ENCODE measurements around the gene AFG1L.
"Not testable (repeated sequence)": the region's sequence is repeated elsewhere in the genome, so short reads cannot be mapped to it uniquely, and the experiment has no call there.

AFG1L gene

GRCh38 chr6:108560463-108561308, 265.8 kb downstream of the AFG1L start, which contains the start of gene FOXO3:
Gene FOXO3, plus strand, starts transcription at chr6:108560917. Its CDS starts 292 bp downstream, at chr6:108561209.
- peak within 1 kb of the TSS; percentile 68 for H3K27ac Mint-ChIP-seq
- no peaks in the 10 kb centered on the region for H3K27me3 Mint-ChIP-seq
- H3K9me3 Mint-ChIP-seq (ENCODE audit: low read depth) = no peaks in the 10 kb centered on the region
- peak within 1 kb of the TSS; percentile 87 for H3K4me3 Mint-ChIP-seq
- no peaks in the 10 kb centered on the region for H3K36me3 Mint-ChIP-seq
- H3K4me1 Mint-ChIP-seq (ENCODE audit: low read depth) = peaks cover 39% of the 10 kb centered on the region

GRCh38 chr6:108561309-108561647, 266.4 kb downstream of the AFG1L start:
- H3K9me3 Mint-ChIP-seq (ENCODE audit: low read depth); H3K27ac Mint-ChIP-seq; H3K27me3 Mint-ChIP-seq; H3K36me3 Mint-ChIP-seq; H3K4me3 Mint-ChIP-seq: not testable (repeated sequence)
- H3K4me1 Mint-ChIP-seq (ENCODE audit: low read depth) = peaks cover 45% of the 10 kb centered on the region

GRCh38 chr6:108561742-108562502, 267.1 kb downstream of the AFG1L start:
- Mint-ChIP-seq H3K4me1 (ENCODE audit: low read depth) (peaks cover 51% of the 10 kb centered on the region), H3K4me3 (peak overlapping the region; percentile 76), H3K36me3 (no peaks in the 10 kb centered on the region)

GRCh38 chr6:108562503-108562993, 267.7 kb downstream of the AFG1L start:
- Mint-ChIP-seq H3K4me1 (ENCODE audit: low read depth) (peaks cover 57% of the 10 kb centered on the region), H3K27ac (peak overlapping the region; percentile 77), H3K36me3 (peaks cover 3% of the 10 kb centered on the region), H3K27me3 (no peaks in the 10 kb centered on the region), H3K9me3 (ENCODE audit: low read depth) (no peaks in the 10 kb centered on the region), H3K4me3 (peak overlapping the region; percentile 76)

More at GRCh38 chr6:108561742-108562502, 267.1 kb downstream of the AFG1L start:
- peak overlapping the region; percentile 77 for H3K27ac Mint-ChIP-seq
- no peaks in the 10 kb centered on the region for H3K27me3 Mint-ChIP-seq
- H3K9me3 Mint-ChIP-seq (ENCODE audit: low read depth) = no peaks in the 10 kb centered on the region

- Mint-ChIP-seq H3K9me3 (ENCODE audit: low read depth) (no peaks in the 10 kb centered on the region), H3K4me3 (peak overlapping the region; percentile 76), H3K27me3 (no peaks in the 10 kb centered on the region), H3K27ac (no peak overlapping the region), H3K4me1 (ENCODE audit: low read depth) (peaks cover 59% of the 10 kb centered on the region), H3K36me3 (peaks cover 4% of the 10 kb centered on the region)
These were observed 268.4 kb downstream of the AFG1L start for GRCh38 chr6:108563292-108563691.

- H3K27ac Mint-ChIP-seq = peak overlapping the region; percentile 87
- H3K4me3 Mint-ChIP-seq = peak overlapping the region; percentile 69
- no peaks in the 10 kb centered on the region for H3K9me3 Mint-ChIP-seq (ENCODE audit: low read depth)
These were observed 269.3 kb downstream of the AFG1L start for GRCh38 chr6:108564178-108564577.

GRCh38 chr6:108565091-108565766, 270.4 kb downstream of the AFG1L start:
- no peaks in the 10 kb centered on the region for H3K9me3 Mint-ChIP-seq (ENCODE audit: low read depth)
- H3K36me3 Mint-ChIP-seq = peaks cover 14% of the 10 kb centered on the region
- peak overlapping the region; percentile 87 for H3K27ac Mint-ChIP-seq
- H3K4me3 Mint-ChIP-seq = peak overlapping the region; percentile 69
- peaks cover 70% of the 10 kb centered on the region for H3K4me1 Mint-ChIP-seq (ENCODE audit: low read depth)
- no peaks in the 10 kb centered on the region for H3K27me3 Mint-ChIP-seq

More at GRCh38 chr6:108564178-108564577, 269.3 kb downstream of the AFG1L start:
- Mint-ChIP-seq H3K27me3 (no peaks in the 10 kb centered on the region), H3K4me1 (ENCODE audit: low read depth) (peaks cover 68% of the 10 kb centered on the region), H3K36me3 (peaks cover 11% of the 10 kb centered on the region)

- Mint-ChIP-seq H3K4me1 (ENCODE audit: low read depth) (peaks cover 70% of the 10 kb centered on the region), H3K27ac (peak overlapping the region; percentile 55), H3K4me3 (peak overlapping the region; percentile 9), H3K9me3 (ENCODE audit: low read depth) (no peaks in the 10 kb centered on the region), H3K27me3 (no peaks in the 10 kb centered on the region), H3K36me3 (peaks cover 16% of the 10 kb centered on the region)
These were observed 271.0 kb downstream of the AFG1L start for GRCh38 chr6:108565893-108566292.

GRCh38 chr6:108566406-108566805, 271.6 kb downstream of the AFG1L start:
- Mint-ChIP-seq H3K4me1 (ENCODE audit: low read depth) (peaks cover 73% of the 10 kb centered on the region), H3K27me3 (no peaks in the 10 kb centered on the region), H3K36me3 (peaks cover 21% of the 10 kb centered on the region), H3K9me3 (ENCODE audit: low read depth) (no peaks in the 10 kb centered on the region), H3K4me3 (no peak overlapping the region), H3K27ac (no peak overlapping the region)

GRCh38 chr6:108568101-108568500, 273.2 kb downstream of the AFG1L start:
- H3K36me3 Mint-ChIP-seq = peaks cover 21% of the 10 kb centered on the region
- no peaks in the 10 kb centered on the region for H3K9me3 Mint-ChIP-seq (ENCODE audit: low read depth)
- peaks cover 62% of the 10 kb centered on the region for H3K4me1 Mint-ChIP-seq (ENCODE audit: low read depth)
- no peak overlapping the region for H3K4me3 Mint-ChIP-seq
- peak overlapping the region; percentile 30 for H3K27ac Mint-ChIP-seq
- H3K27me3 Mint-ChIP-seq = no peaks in the 10 kb centered on the region

- Mint-ChIP-seq H3K9me3 (ENCODE audit: low read depth) (no peaks in the 10 kb centered on the region), H3K27me3 (no peaks in the 10 kb centered on the region), H3K36me3 (peaks cover 21% of the 10 kb centered on the region), H3K4me1 (ENCODE audit: low read depth) (peaks cover 57% of the 10 kb centered on the region), H3K27ac (no peak overlapping the region), H3K4me3 (no peak overlapping the region)
These were observed 273.9 kb downstream of the AFG1L start for GRCh38 chr6:108568551-108569305.

- H3K4me3 Mint-ChIP-seq = no peak overlapping the region
- no peak overlapping the region for H3K27ac Mint-ChIP-seq
- peaks cover 23% of the 10 kb centered on the region for H3K36me3 Mint-ChIP-seq
- no peaks in the 10 kb centered on the region for H3K27me3 Mint-ChIP-seq
- H3K4me1 Mint-ChIP-seq (ENCODE audit: low read depth) = peaks cover 51% of the 10 kb centered on the region
- no peaks in the 10 kb centered on the region for H3K9me3 Mint-ChIP-seq (ENCODE audit: low read depth)
These were observed 275.7 kb downstream of the AFG1L start for GRCh38 chr6:108570517-108570916.

GRCh38 chr6:108574457-108575141, 279.7 kb downstream of the AFG1L start:
- H3K36me3 Mint-ChIP-seq = peaks cover 14% of the 10 kb centered on the region
- no peaks in the 10 kb centered on the region for H3K9me3 Mint-ChIP-seq (ENCODE audit: low read depth)
- peaks cover 50% of the 10 kb centered on the region for H3K4me1 Mint-ChIP-seq (ENCODE audit: low read depth)
- H3K4me3 Mint-ChIP-seq = no peak overlapping the region
- H3K27me3 Mint-ChIP-seq = no peaks in the 10 kb centered on the region
- H3K27ac Mint-ChIP-seq = no peak overlapping the region

Data from activated naive CD8-positive, alpha-beta T cell (primary cell).